ENCODE results near the gene SLC13A3.

Gene SLC13A3

GRCh38 chr20:46666818-46667515 lies 15.7 kb upstream of the SLC13A3 start:
- H3K9me3 ChIP-seq (ENCODE audit: low read length), result no peaks in the 10 kb centered on the region
- no peak overlapping the region for H3K4me3 ChIP-seq (ENCODE audit: low read depth, low read length, poor library complexity, severe bottlenecking)
- no peaks in the 10 kb centered on the region for H3K4me1 ChIP-seq (ENCODE audit: insufficient read depth, low read length, severe bottlenecking)
- H3K27ac ChIP-seq (ENCODE audit: low read depth, low read length, poor library complexity, severe bottlenecking), result no peak overlapping the region
- no peaks in the 10 kb centered on the region for H3K27me3 ChIP-seq (ENCODE audit: insufficient read depth, low read length)
- H3K79me2 ChIP-seq (ENCODE audit: insufficient read depth, low read length), result no peaks in the 10 kb centered on the region
- H3K36me3 ChIP-seq (ENCODE audit: insufficient read depth, low read length), result no peaks in the 10 kb centered on the region
- TF ChIP-seq EZH2 (IDR thresholded peaks at IDR 0.05; ENCODE audit: borderline replicate concordance, low read length) (no peak), CTCF (IDR thresholded peaks at IDR 0.05; ENCODE audit: low read length) (no peak)
- no peak overlapping the region for H3K4me2 ChIP-seq (ENCODE audit: low read length)
- H3F3A ChIP-seq (ENCODE audit: insufficient read depth, low read length), result no peaks in the 10 kb centered on the region
- H2AFZ ChIP-seq (ENCODE audit: low read length), result no peak overlapping the region
- H4K20me1 ChIP-seq (ENCODE audit: insufficient read depth, low read length), result no peaks in the 10 kb centered on the region
- H3K9ac ChIP-seq (ENCODE audit: low read length), result no peak overlapping the region
- no peaks in the 10 kb centered on the region for H3K9me2 ChIP-seq (ENCODE audit: low read depth, low read length)

GRCh38 chr20:46666306-46666705 lies 15.0 kb upstream of the SLC13A3 start:
- no peaks in the 10 kb centered on the region for H3K9me2 ChIP-seq (ENCODE audit: low read depth, low read length)
- TF ChIP-seq EZH2 (IDR thresholded peaks at IDR 0.05; ENCODE audit: borderline replicate concordance, low read length), result no peak
- TF ChIP-seq CTCF (IDR thresholded peaks at IDR 0.05; ENCODE audit: low read length), result no peak
- H3K36me3 ChIP-seq (ENCODE audit: insufficient read depth, low read length), result no peaks in the 10 kb centered on the region
- no peaks in the 10 kb centered on the region for H4K20me1 ChIP-seq (ENCODE audit: insufficient read depth, low read length)
- no peak overlapping the region for H2AFZ ChIP-seq (ENCODE audit: low read length)
- no peak overlapping the region for H3K4me3 ChIP-seq (ENCODE audit: low read depth, low read length, poor library complexity, severe bottlenecking)
- H3K27me3 ChIP-seq (ENCODE audit: insufficient read depth, low read length), result no peaks in the 10 kb centered on the region
- no peak overlapping the region for H3K9ac ChIP-seq (ENCODE audit: low read length)
- no peaks in the 10 kb centered on the region for H3K79me2 ChIP-seq (ENCODE audit: insufficient read depth, low read length)
- H3K27ac ChIP-seq (ENCODE audit: low read depth, low read length, poor library complexity, severe bottlenecking), result no peak overlapping the region
- no peak overlapping the region for H3K4me2 ChIP-seq (ENCODE audit: low read length)
- H3K4me1 ChIP-seq (ENCODE audit: insufficient read depth, low read length, severe bottlenecking), result no peaks in the 10 kb centered on the region
- no peaks in the 10 kb centered on the region for H3K9me3 ChIP-seq (ENCODE audit: low read length)
- H3F3A ChIP-seq (ENCODE audit: insufficient read depth, low read length), result no peaks in the 10 kb centered on the region

- no peaks in the 10 kb centered on the region for H3K9me2 ChIP-seq (ENCODE audit: low read depth, low read length)
- no peak overlapping the region for H3K27ac ChIP-seq (ENCODE audit: low read depth, low read length, poor library complexity, severe bottlenecking)
- H3K27me3 ChIP-seq (ENCODE audit: insufficient read depth, low read length), result no peaks in the 10 kb centered on the region
- H3K4me2 ChIP-seq (ENCODE audit: low read length), result no peak overlapping the region
- no peaks in the 10 kb centered on the region for H3K79me2 ChIP-seq (ENCODE audit: insufficient read depth, low read length)
- no peak for TF ChIP-seq CTCF (IDR thresholded peaks at IDR 0.05; ENCODE audit: low read length)
- H3K36me3 ChIP-seq (ENCODE audit: insufficient read depth, low read length), result no peaks in the 10 kb centered on the region
- H3K4me3 ChIP-seq (ENCODE audit: low read depth, low read length, poor library complexity, severe bottlenecking), result no peak overlapping the region
- H4K20me1 ChIP-seq (ENCODE audit: insufficient read depth, low read length), result no peaks in the 10 kb centered on the region
- H3F3A ChIP-seq (ENCODE audit: insufficient read depth, low read length), result no peaks in the 10 kb centered on the region
- H3K9ac ChIP-seq (ENCODE audit: low read length), result no peak overlapping the region
- H2AFZ ChIP-seq (ENCODE audit: low read length), result no peak overlapping the region
- H3K9me3 ChIP-seq (ENCODE audit: low read length), result no peaks in the 10 kb centered on the region
- no peaks in the 10 kb centered on the region for H3K4me1 ChIP-seq (ENCODE audit: insufficient read depth, low read length, severe bottlenecking)
Measured at GRCh38 chr20:46665602-46666001, 14.3 kb upstream of the SLC13A3 start.

Measured in OCI-LY1 (cell line).